Endometrium (tissue), 2 donors: ENCODE results near the gene LINC00305.

ENCODE experiments used
- FAIRE-seq: peaks from 2 replicates; lab custom pipeline; 2012; peaks lifted over from hg19 to GRCh38; lab: Jason Lieb, UNC
- donor health status: control.
- donor health status: control.

The LINC00305 gene

GRCh38 chr18:64115881-64116280 is 33.0 kb downstream of the LINC00305 start:
- no peak for FAIRE-seq

DNA sequence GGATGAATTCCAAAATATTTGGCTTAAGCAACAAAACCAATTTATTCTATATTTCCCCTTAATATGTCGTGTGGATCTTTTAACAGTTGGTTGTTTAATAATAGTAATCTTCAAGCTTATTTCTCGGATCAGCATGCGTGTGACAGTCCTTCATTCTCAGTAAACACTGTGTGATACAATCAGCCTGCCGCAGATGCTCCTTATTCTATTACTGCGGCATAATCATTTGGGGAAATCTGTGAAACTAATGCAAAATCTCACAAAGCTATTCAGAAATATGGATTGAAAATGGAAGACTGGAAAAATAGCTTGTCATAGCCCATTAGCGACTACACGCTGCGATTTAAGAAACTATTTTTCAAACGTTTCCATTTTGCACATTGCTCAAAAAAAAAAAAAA is 36.9 kb downstream of the LINC00305 start:
- no peak for FAIRE-seq

- FAIRE-seq, result no peak
These were observed 38.0 kb downstream of the LINC00305 start for GRCh38 chr18:64110692-64111480.

DNA sequence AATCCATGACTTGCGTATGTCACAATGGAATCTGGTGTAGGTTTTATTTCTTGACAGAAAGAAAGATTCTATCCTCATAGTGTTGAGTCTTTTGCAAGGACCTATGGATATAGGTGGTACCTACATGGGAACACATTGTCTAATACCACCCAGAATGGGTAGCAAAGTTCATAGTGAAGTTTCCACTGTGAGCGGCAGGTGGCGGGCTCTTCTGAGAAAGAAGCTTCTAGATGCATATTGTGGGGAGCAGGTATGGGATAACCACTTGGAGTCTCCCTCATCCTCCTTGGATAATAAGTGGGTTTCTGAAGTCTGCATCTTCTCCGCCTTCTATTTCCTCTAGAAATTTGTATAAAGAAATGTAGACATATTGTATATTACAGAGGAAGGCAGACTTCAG is 44.9 kb downstream of the LINC00305 start:
- FAIRE-seq, result no peak

GRCh38 chr18:64100116-64100922 is 48.6 kb downstream of the LINC00305 start:
- no peak for FAIRE-seq

- no peak for FAIRE-seq
These were observed 49.6 kb downstream of the LINC00305 start for GRCh38 chr18:64099244-64099643.

DNA sequence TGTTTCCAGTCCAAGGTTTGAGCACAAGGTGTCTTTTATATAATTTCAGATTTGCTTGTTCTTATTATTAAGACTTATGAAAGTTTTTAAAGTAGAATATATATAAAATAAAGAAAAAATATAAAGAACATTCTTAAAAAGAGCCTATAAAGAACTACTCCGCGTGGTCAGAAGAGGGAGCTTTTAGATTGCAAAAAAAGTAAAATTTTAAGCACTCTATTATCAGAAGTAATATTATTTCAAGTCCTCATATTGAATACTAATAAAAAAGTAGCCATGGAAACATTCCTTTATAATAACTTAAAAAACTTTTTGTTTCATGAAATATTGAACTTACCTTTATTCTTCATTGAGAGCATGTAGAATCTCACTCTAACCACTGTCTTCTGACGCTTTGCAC is 51.4 kb downstream of the LINC00305 start:
- peak; percentile 90 for FAIRE-seq

DNA sequence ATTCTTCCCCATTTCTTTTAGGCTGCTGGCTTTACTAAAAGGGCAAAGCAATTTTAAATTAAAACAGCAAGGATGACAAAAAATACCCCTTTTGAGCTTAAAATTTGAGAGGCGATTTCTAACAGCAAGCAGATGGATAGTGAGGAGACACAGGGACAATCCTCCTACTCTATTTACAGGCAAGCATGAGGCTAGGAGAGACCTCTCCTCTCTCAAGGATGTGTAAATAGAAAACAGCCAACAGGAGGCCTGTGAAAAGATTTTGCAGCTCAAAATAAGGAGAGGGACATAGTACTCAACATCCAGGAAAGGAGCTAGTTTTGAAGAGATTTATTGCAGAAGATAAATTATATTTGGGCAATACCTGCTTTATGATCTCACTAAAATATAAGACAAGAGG is 53.8 kb downstream of the LINC00305 start:
- no peak for FAIRE-seq

GRCh38 chr18:64094210-64094609 is 54.7 kb downstream of the LINC00305 start:
- no peak for FAIRE-seq

DNA sequence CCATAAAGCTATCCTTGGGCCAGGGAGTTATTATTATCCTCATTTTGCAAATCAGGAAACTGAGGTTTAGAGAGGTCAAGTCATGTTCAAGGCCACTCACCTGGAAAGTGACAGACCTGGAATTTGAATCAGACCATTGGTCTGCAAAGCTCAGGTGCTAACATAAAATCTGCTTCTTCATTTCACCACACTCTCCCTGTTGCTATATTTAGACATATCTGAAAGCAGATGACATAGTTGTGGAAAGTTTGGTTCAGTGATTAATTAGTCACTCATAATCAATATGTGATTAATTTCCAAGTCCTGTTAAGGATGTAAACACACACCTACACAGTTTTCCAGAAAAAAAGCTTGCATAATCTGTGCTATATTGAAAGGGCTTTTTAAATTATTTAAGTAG is 57.4 kb downstream of the LINC00305 start:
- no peak for FAIRE-seq

- FAIRE-seq, result no peak
These were observed 58.0 kb downstream of the LINC00305 start for GRCh38 chr18:64090876-64091275.

DNA sequence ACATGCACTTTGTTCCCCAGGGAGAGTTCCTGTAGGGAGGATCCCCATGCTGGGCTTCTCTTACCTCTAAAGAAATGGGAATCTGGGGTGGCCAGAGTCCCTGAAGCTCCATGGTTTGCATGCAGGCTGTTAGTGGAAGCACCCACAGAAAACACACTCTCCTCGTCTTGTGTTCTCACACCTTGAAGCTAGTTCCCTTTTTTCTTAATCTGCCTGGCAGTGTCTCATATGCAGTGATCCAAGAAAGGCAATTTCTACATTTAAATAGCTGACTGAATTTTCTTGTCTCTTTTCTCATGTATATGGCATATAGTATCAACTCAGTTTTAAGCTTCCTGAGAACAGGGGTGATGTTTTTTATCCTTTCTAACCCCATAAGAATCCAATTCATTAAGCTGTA is 65.0 kb downstream of the LINC00305 start:
- no peak for FAIRE-seq

DNA sequence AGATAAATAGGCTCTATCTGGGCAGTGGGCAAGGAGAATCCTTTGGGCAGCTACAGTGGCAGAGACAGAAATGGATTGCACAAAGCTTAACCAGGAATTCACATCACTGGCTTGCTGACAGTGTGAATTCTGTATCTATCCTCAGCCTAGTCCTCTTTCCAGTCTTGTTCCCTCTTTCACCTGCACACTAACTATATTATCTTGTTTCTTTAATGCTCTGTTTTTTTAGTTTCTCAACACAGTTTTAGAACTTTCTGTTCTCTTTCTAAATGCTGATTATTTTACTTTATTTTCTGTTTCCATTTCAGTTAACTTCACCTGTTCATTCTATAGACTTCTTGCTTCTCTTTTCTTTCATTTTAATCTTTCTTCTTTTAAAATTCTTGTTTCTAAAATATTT is 66.4 kb downstream of the LINC00305 start:
- peak; percentile 50 for FAIRE-seq

DNA sequence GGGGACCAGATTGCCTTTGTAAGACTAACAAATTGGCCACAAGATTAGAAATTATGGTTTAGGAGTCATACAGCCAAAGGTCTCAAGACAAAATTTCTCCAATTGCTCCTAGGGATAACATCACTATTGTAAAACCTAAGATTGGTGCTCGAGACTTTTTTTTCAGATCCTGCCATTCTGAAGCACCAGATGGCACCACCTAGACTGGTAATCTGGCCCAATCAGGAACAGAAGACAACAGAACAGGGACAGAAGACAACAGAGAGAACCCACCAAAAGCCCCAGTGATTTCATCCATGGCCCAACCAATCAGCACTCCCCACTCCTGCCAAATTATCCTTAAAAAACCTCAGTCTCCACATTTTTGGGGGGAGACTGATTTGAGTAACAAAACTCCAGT is 66.8 kb downstream of the LINC00305 start:
- FAIRE-seq, result no peak

DNA sequence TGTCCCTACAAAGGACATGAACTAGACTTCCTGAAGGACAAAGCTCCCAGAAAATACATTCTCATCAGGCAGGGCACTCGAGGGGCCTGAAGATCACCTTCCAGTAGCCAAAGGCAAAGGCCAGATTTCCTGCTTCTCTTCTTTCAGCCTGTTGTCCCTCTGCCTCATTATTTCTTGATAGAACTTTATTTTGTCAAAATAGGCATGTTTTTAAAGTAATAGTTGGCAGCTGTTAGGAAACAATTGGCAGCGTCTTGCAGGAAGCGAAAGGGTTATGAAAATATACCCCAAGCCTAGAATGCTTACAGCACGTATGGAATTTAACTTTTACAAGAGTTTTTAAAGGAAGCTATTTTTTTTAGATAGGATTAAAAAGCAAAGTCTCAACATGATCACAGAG is 74.9 kb downstream of the LINC00305 start:
- FAIRE-seq, result no peak

DNA sequence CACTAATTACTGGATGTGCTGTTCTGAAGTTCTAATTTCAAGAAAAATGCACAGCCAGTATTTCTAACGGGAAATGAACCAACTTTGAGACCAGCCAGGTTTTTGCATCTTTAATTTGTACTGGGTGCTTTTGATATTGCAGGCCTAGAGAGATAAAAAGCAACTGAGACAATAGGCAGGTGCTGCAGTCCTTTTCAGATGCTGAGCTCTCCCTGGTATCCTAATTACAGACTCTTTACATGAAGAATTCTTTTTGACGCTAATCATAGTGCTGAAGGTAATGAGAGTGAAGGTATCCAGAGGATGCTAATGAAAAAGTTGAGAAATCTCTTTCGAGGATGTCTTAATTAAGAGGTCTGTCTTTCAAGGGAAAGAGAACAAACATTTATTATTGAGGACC is 93.9 kb downstream of the LINC00305 start:
- no peak for FAIRE-seq

- no peak for FAIRE-seq
These were observed 95.6 kb downstream of the LINC00305 start for GRCh38 chr18:64053246-64053645.

DNA sequence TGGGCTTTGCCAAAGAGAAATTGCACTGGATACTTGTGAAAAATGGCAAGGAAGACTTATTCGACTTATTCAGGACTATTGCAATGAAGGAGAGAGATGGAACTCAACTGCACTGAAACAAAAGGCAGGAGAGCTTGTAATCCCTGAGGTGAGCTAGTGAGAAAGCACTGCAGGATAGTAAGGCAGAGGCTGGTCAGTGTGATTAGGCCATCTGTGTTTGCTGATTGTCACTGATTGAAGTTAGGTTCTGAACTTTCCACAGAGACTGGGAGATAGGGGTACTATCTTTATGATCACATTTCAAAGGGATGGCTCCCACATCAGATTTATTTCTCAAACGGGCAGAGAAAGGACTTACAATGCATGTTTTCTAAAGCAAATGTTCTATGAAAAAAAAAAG is 96.1 kb downstream of the LINC00305 start:
- FAIRE-seq, result no peak

DNA sequence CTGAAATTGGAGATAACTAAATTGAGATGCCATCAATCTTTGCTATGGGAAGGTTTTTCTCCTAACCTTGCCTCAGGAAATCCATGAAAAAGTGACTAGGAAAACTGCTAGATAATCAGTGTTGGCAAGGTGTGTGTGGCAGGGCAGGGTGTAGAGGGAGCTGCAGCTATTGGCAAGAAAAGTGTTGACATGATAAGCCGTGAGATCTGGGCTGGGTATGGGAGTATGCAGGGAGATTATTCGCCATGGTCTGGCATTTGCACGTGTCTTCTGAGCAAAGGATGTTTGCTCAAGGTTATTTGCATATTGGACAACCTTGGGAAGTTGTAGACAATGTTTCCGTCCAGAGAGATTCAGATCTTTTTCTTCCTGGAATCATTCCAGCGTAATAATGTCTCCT is 104.3 kb downstream of the LINC00305 start:
- FAIRE-seq, result no peak

- FAIRE-seq, result no peak
These were observed 106.0 kb downstream of the LINC00305 start for GRCh38 chr18:64042728-64043358.

DNA sequence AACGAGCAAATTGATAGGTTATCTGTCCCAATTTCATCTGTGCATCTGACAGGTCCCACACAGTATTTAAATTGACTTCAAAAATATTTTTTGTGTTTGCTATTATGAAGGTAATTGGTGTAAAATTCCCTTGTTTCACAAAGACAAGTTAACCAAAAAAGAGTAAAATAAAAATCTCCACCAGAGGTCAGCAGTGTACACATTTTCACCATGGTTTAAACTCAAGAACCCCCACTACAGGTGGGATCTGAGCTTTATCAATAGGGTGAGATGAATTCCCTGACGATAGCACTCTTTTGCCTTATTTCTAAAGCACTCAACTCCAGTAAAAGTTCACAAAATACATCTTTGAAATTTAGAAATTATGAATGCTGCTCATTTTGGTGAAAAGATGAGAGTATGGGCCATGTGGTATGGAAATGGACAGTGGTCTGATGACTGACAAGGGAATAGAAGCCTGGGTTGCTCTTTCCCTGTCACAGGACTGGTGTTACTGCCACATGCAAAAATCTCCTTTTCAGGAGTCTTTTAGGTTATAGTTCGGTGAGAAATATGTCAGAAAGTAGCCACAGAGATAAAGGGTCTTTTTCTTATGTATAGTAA is 111.0 kb downstream of the LINC00305 start:
- peak; percentile 88 for FAIRE-seq

GRCh38 chr18:64032312-64032711 is 116.6 kb downstream of the LINC00305 start:
- FAIRE-seq, result no peak

DNA sequence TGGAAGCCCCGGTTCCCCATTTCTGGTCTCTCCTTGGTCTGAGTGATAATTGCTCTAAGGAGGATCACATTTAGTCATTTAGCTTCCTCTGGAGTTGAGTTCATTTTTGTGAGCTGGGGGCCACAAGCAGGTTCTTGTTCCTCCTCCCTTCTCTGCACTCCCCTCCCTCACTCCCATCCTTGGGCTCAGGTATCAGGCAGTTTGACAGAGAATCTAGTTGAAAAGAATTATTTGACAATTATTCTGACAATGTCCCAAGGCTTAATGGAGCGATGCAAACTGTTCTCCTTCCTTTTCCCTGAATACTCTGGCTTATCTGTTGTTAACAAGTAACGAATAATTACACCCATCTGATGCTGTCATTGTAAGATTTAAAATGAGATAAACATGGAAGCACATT is 117.5 kb downstream of the LINC00305 start:
- no peak for FAIRE-seq
